Prostate gland (tissue), 2 donors: ENCODE measurements around the gene EDA2R.

Experiments used
- CTCF ChIP-seq, 4 experiments: fragments of 200-600 bp in 2 of 4; fragments of 450-650 bp in 2 of 4; sonication (generic) in 2 of 4; IDR thresholded peaks; 1 replicate in 3 of 4; 2 replicates in 1 of 4; pipeline ENCODE4 v1.5.1; 2016 to 2019; ENCODE audit warnings: antibody characterized with exemption in 4 of 4, mild to moderate bottlenecking in 2 of 4, moderate library complexity in 2 of 4
- POLR2AphosphoS5 ChIP-seq: sonication (generic); formaldehyde crosslinking; IDR thresholded peaks from one replicate; pipeline ENCODE4 v1.6.1; 2017; ENCODE audit warnings: antibody characterized with exemption

- TF ChIP-seq CTCF (IDR thresholded peaks at IDR 0.05) (no peak), POLR2AphosphoS5 (no peak)
Measured at GRCh38 chrX:66625525-66625924, 13.4 kb downstream of the EDA2R start.
